Ovary (tissue), 3 donors: ENCODE results near the gene RABGEF1.

Experiments used
- CTCF ChIP-seq, 3 donors: fragments of 450-650 bp in 2 of 3; fragments of 200-600 bp in 1 of 3; IDR thresholded peaks; one replicate each; pipeline versions ENCODE4 v1.5.1 to v1.8.0; 2016 to 2022; ENCODE audit warnings: antibody characterized with exemption in 3 of 3, mild to moderate bottlenecking in 1 of 3
- POLR2A ChIP-seq: fragments of 450-650 bp; IDR thresholded peaks from one replicate; pipeline ENCODE4 v1.6.1; 2017; ENCODE audit warnings: antibody characterized with exemption, mild to moderate bottlenecking, moderate library complexity
- donor health status: DM: no; HTN: no; CAD: no.

GRCh38 chr7:66771795-66772194 is 31.3 kb downstream of the RABGEF1 start:
- no peak for TF ChIP-seq CTCF (IDR thresholded peaks at IDR 0.05)
- no peak for TF ChIP-seq POLR2A
